Large intestine (tissue), 3 donors: ENCODE measurements around the gene COQ10B. TPM values are rescaled to one million over a fixed set of nuclear protein-coding genes. Genes with fewer than 3 reads are reported as not detected.
"Not testable (repeated sequence)": the region's sequence is repeated elsewhere in the genome, so short reads cannot be mapped to it uniquely, and the experiment has no call there.

Source experiments
- DNase-seq, 2 donors: peaks; one replicate each; pipeline versions ENCODE4 v3.0.0 to v3.0.0-alpha.2; 2013
- H3K27ac ChIP-seq: one replicate; pipeline ENCODE4 v1.5.1; 2013; ENCODE audit warnings: low read length
- H3K27me3 ChIP-seq: 2 replicates; pipeline ENCODE4 v1.6.1; 2013; ENCODE audit warnings: low read length; ENCODE audit not compliant: control insufficient read depth, insufficient read depth
- H3K36me3 ChIP-seq: 2 replicates; pipeline ENCODE4 v1.6.1; 2013; ENCODE audit warnings: low read length; ENCODE audit not compliant: control insufficient read depth, insufficient read depth
- H3K4me1 ChIP-seq: one replicate; pipeline ENCODE4 v1.6.1; 2013; ENCODE audit warnings: low read length; ENCODE audit not compliant: control insufficient read depth, insufficient read depth
- H3K4me3 ChIP-seq: one replicate; pipeline ENCODE4 v1.5.1; 2013; ENCODE audit warnings: low read length
- H3K9me3 ChIP-seq: one replicate; pipeline ENCODE4 v1.6.1; 2013; ENCODE audit warnings: mild to moderate bottlenecking, low read depth, low read length, moderate library complexity; ENCODE audit not compliant: control insufficient read depth
- whole genome bisulfite sequencing: methylation state at CpG from one replicate; pipeline ENCODE4 v1.1.5; 2013; ENCODE audit warnings: low lambda C conversion rate; ENCODE audit not compliant: insufficient coverage; 5-methylcytosine and 5-hydroxymethylcytosine counted together
- polyA plus RNA-seq: library from polyadenylated mRNA; unstranded; fragments of 120-200 nt; gene quantifications from one replicate; pipeline ENCODE4 v1.2.1, GENCODE V29; 2013

COQ10B gene
- polyA plus RNA-seq, 1 donor: 15.2 TPM

DNA sequence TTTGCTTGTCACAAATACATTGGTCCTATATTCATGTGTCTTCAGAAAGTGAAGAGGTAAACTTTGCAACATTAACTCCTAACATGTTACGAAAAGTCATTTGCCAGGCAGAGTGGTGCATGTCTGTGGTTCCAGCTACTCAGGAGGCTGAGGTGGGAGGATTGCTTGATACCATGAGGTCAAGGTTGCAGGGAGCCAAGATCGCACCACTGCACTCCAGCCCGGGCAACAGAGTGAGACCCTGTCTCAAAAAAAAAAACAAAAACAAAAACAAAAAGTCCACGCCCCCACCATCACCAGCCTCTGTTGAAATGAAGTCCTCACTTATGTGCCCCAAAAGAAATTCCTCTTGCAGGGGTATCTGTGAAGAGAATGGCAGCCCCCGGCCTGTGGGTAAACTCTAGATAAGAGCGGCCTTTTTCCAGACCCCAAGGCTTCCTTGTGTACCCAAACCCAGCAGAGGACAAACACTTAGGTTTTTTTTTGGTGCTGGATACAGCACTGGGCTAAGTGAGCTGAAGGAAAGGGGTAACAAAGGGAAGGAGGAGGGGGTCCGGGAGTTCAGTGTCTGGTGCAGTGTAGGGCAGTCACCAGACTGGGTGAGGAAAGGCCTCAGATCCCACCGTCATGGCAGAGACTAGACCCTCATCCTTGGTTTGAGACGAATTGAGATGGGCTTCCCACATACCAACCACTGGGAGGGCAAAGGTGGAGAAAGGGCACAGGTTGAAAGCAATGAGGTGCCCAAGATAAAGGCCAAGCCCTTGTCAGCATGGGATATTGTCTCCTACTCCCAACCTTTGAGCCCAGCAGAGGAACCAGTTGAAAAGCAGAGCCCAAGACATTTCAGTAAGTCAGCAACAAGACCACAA is 27.0 kb downstream of the COQ10B start:
- no CpG with 5 or more reads among the region's 9 CpGs for WGBS
- Histone ChIP-seq H3K4me1 (no peaks in the 10 kb centered on the region), H3K27ac (no peak overlapping the region), H3K27me3 (no peaks in the 10 kb centered on the region), H3K36me3 (peaks cover 33% of the 10 kb centered on the region), H3K9me3 (peaks cover 12% of the 10 kb centered on the region), H3K4me3 (no peak overlapping the region)
- DNase-seq: no peak

DNA sequence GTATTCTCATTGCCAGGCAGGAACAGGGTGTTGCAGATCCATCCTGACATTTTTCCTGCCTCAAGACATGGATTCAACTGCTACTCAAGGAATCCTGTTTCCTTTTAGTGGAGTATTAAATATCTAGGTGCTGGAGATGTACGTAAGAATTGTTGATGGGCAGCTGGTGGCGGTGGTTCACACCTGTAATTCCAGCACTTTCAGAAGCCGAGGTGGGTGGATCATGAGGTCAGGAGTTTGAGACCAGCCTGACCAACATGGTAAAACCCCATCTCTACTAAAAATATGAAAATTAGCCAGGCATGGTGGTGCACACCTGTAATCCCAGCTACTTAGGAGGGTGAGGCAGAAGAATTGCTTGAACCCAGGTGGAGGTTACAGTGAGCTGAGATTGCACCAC is 30.9 kb downstream of the COQ10B start:
- H3K27ac ChIP-seq, H3K27me3 ChIP-seq, DNase-seq, H3K4me1 ChIP-seq, H3K4me3 ChIP-seq: not testable (repeated sequence)
- peaks cover 12% of the 10 kb centered on the region for H3K9me3 ChIP-seq
- peaks cover 40% of the 10 kb centered on the region for H3K36me3 ChIP-seq
- no CpG with 5 or more reads among the region's 3 CpGs for WGBS

DNA sequence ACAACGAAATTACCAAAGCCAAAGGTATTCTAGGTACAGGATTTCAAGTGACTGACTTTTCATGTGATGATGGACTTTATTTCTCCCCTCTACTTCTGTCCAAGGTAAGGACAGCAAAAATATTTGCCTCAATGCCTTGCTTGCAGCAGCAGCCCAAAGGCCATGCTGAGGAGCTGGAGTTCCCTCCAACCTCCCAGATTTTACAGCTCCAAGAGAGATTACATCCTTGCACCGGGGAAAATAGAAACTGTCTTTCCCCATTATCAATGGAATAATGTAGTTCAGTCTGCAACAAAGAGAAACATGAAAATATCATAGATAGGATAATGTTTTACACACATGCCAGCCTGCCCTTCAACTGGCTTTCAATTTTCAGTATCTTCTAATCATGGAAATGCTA is 32.8 kb downstream of the COQ10B start:
- Histone ChIP-seq H3K36me3 (peaks cover 52% of the 10 kb centered on the region), H3K27me3 (no peaks in the 10 kb centered on the region), H3K4me3 (no peak overlapping the region), H3K27ac (no peak overlapping the region), H3K4me1 (no peaks in the 10 kb centered on the region), H3K9me3 (peaks cover 12% of the 10 kb centered on the region)
- WGBS: no CpG with 5 or more reads among the region's 2 CpGs
- DNase-seq: no peak

DNA sequence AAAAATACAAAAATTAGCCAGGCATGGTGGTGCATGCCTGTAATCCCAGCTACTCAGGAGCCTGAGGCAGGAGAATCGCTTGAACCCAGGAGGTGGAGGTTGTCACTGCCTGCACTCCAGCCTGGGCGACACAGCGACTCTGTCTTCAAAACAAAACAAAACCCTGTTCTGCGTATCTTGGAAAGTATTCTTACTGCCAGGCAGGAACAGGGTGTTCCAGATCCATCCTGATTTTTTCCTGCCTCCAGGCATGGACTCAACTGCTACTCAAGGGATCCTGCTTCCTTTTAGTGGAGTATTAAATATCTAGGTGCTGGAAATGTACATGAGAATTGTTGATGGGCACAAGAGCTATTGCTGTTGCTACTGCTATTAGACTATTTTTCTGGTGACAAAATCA is 34.0 kb downstream of the COQ10B start:
- Histone ChIP-seq H3K4me3 (no peak overlapping the region), H3K36me3 (peaks cover 63% of the 10 kb centered on the region)
- no CpG with 5 or more reads among the region's 4 CpGs for WGBS

DNA sequence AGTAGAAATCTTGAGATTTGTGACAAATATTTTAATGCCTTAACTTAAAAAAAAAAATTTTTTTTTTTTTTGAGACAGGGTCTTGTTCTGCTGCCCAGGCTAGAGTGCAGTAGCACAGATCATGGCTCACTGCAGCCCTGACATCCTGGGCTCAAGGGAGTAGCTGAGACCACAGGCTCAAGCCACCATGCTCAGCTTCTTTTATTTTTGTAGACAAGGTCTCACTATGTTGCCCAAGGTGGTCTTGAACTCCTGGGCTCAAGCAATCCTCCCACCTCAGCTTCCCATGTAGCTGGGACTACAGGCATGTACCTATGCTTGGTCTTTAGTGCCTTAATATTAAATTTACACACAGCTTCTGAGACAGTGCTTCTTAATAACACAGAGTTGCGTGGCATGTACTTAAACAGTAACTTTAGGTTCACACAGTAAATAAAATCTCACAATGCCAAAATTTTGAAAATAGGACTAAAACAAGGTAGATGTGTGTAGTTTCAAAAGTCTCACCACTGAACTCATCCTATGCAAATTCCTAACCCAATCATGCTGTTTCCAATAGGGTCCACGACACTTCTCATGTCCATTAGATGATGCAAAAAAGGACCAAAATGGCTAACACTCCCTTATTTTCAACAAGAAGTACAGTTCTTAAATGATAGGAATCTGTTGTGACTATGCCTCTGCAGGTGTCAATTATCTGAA is 42.2 kb downstream of the COQ10B start:
- H3K4me3 ChIP-seq: no peak overlapping the region
- peaks cover 7% of the 10 kb centered on the region for H3K4me1 ChIP-seq
- no peaks in the 10 kb centered on the region for H3K27me3 ChIP-seq
- H3K27ac ChIP-seq: no peak overlapping the region
- H3K9me3 ChIP-seq: no peaks in the 10 kb centered on the region
- 86% methylated on average over 1 of the region's 2 CpGs for WGBS
- H3K36me3 ChIP-seq: peaks cover 66% of the 10 kb centered on the region
- DNase-seq: no peak

More for the DNA sequence above, 34.0 kb downstream of the COQ10B start:
- peaks cover 12% of the 10 kb centered on the region for H3K9me3 ChIP-seq
- H3K4me1 ChIP-seq: no peaks in the 10 kb centered on the region
- DNase-seq: no peak
- no peaks in the 10 kb centered on the region for H3K27me3 ChIP-seq
- no peak overlapping the region for H3K27ac ChIP-seq

DNA sequence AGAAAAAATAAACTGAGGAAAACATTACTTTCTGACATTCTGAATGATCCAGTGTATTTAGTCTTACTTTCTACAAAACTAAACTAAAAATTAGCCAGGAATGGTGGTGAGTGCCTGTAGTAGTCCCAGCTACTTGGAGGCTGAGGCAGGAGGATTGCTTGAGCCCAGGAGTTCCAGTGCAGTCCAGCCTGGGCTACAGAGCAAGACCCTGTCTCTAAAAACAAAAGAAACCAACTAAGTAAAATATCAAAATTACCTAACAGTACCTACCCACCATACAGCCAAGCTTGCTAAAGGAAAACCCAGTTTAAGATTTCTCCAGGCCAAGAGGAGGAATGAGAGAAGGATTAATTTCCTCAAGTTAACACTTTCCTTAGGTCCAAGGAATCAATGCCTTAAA is 43.3 kb downstream of the COQ10B start:
- peaks cover 56% of the 10 kb centered on the region for H3K36me3 ChIP-seq

DNA sequence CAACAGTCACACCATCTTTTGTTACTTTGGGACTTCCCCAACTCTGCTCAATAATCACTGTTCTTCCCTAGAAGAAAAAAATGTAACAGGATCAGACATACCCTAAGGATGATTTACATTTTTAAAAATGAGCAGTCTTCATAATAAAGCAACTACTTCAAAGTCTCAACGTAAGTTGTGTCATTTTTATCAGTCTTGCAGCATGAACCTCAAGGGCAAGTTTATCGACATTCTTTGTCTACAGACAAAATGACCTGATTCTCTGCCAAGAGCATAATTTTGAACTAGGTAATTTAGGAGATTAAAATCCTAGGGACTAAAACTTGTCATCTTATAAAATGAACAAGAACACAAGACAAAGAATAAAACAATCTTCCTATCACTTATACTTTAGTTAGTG is 44.0 kb downstream of the COQ10B start:
- H3K4me3 ChIP-seq: peak overlapping the region; percentile 71
- no peaks in the 10 kb centered on the region for H3K9me3 ChIP-seq
- peaks cover 53% of the 10 kb centered on the region for H3K36me3 ChIP-seq
- H3K4me1 ChIP-seq: peaks cover 7% of the 10 kb centered on the region
- no peak overlapping the region for H3K27ac ChIP-seq
- no peak for DNase-seq
- no peaks in the 10 kb centered on the region for H3K27me3 ChIP-seq
- WGBS: no CpG with 5 or more reads among the region's 2 CpGs

More for the DNA sequence above, 43.3 kb downstream of the COQ10B start:
- no peaks in the 10 kb centered on the region for H3K27me3 ChIP-seq
- peaks cover 7% of the 10 kb centered on the region for H3K4me1 ChIP-seq
- no peak overlapping the region for H3K27ac ChIP-seq
- H3K4me3 ChIP-seq: no peak overlapping the region
- no peaks in the 10 kb centered on the region for H3K9me3 ChIP-seq
- no peak for DNase-seq

DNA sequence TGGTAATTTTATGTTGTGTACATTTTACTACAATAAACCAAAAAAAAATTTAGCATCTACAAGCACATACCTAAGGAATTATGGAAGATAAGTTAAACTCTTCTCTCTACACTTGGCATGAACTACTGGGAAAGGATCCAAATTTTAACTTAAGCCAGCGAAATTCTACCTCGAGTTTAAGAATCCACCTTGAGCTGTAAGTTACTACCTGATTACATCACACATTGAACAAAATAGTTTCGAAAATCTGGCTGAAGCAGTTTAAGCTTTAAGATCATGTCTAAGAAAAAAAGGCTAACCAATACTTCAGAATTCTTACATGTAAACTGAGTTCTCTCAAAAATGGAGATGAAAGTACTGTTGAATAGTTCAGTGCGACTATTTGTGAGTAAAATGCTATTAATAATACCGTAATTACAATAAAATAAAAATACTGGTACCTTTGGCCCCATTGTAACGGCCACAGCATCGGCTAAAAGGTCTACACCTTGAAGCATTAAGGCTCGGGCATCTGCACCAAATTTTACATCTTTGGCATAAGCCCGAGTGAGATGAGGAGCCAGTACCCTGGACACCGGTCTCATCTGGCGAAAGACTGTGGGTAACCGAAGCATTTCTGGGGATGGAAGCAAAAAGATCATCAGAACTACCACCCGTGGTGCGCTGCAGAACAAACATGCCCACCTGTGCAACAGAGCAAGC is 45.0 kb downstream of the COQ10B start:
- DNase-seq: no peak
- Histone ChIP-seq H3K4me3 (peak overlapping the region; percentile 71), H3K27me3 (no peaks in the 10 kb centered on the region), H3K4me1 (peaks cover 7% of the 10 kb centered on the region), H3K36me3 (peaks cover 43% of the 10 kb centered on the region), H3K27ac (peak overlapping the region; percentile 98), H3K9me3 (no peaks in the 10 kb centered on the region)
- 0% methylated on average over 1 of the region's 14 CpGs for WGBS

DNA sequence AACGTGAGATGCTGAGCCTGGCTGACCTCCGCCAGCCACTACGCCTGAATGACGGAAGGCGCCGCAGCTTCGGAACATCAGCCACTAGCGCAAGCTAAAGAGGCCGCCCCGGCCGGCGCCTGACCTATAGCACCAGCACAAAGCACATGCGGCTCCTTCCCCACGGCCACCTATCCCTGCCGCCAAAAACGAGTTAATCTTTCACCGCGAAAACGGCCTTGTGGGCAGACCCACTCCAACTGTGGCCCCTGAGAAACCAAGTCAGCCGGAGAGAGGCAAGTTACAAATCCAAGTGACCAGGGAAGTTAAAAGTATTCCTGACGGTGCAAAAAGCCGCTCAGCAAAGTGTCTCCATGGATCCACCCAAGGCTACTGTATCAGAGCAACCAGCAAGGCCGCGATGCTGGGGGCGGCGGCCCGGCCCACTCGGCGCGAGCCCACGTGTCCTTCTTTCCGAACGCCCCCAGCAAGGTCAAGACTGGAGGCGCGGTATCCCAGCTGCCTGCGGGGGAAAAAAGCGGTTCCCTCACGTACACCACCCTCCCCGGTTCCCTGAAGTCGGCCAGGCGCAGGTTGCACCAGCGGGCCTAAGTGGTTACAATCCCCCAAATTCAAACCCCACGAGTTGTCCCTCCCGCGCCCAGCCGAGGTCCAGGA is 45.7 kb downstream of the COQ10B start:
- H3K36me3 ChIP-seq: peaks cover 38% of the 10 kb centered on the region
- H3K27ac ChIP-seq: peak overlapping the region; percentile 98
- WGBS: no CpG with 5 or more reads among the region's 46 CpGs
- peak overlapping the region; percentile 71 for H3K4me3 ChIP-seq
- H3K4me1 ChIP-seq: peaks cover 7% of the 10 kb centered on the region
- DNase-seq: peak; percentile 70 to 86
- H3K27me3 ChIP-seq: no peaks in the 10 kb centered on the region
- no peaks in the 10 kb centered on the region for H3K9me3 ChIP-seq
